IPS-NIHi11 (cell line): ENCODE measurements around the gene SHC1.
A peak's percentile ranks its signal among the peaks of the same experiment; 100 is the strongest.

ENCODE experiments used
- DNase-seq: peaks from one replicate; pipeline ENCODE4 v3.0.0; 2012; ENCODE audit warnings: mixed read lengths, low spot score

The SHC1 gene

DNA sequence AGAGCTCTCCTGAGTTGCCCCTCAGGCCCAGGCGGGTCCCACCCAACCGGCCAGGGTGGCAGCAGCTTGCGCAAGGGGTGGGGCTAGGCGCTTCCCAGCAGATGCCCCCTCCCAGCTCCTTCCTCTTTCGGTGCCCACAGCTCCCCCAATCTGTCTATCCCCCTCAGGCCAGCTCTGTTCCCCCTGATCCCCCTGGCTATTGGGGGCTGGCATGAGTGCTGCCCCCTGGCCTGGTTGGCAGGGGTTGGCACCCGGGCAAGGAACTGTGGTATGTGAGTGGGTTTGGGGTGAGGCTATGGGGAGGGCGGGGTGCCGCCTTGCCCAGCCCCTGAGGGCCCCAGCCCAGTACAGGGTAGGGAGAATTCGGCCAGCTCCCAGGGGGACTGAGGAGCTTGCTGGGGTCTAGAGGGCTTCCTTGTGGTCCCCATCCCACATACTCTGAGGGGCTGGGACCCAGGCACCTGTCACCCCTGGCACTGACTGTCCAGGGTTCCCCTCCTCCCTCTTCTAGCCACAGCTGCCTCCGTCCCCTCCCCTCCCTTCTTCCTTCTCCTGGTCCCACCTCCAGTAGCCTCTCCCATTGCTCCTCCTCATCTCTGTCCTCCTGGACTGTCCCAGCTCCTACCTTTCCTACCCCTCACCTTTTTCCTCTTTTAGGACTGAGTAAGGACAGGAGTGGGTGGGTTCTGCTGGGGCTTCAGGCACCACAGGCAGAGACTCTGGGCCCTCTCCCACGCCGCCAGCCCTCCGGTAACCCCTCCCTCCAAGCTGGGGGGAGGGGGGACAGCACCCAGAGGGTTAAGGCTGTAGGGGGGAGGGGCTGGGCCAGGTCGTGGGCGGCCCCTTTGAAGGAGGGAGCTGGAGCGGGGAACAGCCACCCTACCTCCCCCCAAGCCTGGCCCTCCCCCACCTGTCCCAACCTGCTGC, 37.7 kb upstream of the SHC1 start:
- DNase-seq, result no peak

DNA sequence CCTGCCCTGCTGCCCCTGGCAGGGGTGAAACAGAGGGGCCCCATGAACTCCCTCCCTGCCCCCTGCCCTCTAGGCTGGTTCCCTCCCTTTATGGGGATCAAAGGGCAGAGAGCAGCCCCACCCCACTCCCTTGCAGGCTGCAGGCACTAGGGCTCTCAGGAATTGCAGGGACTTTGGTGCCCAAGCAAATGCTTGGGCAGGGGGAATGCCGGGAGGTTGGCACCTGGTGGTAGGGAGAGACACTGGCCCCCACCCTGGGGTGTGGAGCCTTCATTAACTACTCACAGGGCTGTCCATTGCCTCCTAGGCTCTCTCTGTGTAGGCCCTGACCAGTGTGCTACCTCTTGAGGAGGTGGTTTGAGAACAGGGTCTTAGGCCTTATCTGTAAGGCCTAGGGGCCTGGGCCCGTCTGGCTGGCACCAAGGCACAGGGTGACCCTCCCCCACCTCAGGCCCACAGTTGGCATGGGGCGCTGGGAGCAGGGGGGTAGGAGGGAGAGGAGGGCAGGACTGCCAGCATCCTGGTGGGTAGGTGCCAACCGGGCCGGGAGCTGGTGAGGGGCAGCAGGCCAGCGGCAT, 36.8 kb upstream of the SHC1 start:
- no peak for DNase-seq

DNA sequence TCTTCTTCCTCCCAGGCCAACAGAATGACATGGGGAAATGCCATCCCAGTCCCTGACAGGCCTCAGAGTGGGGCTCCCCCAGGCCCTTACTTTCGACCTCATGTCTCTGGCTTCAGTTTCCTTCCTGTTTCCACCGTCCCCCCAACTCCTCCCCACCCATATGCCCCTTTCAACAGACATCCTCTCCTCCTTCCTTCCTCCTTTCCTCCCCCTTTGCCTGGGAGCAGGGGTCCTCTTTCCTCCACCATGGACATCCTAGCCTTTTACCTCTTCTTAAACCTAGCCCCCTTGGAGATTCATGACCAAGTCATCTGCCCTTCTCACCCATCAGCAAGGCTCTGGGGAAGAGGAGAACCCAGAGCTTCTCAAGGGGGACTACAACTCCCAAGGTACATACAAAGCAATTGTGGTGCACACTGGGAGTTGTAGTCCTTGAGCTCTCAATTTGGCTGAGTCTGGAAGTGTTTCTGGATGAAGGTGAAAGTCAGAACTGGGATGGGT, 36.1 kb upstream of the SHC1 start:
- no peak for DNase-seq

DNA sequence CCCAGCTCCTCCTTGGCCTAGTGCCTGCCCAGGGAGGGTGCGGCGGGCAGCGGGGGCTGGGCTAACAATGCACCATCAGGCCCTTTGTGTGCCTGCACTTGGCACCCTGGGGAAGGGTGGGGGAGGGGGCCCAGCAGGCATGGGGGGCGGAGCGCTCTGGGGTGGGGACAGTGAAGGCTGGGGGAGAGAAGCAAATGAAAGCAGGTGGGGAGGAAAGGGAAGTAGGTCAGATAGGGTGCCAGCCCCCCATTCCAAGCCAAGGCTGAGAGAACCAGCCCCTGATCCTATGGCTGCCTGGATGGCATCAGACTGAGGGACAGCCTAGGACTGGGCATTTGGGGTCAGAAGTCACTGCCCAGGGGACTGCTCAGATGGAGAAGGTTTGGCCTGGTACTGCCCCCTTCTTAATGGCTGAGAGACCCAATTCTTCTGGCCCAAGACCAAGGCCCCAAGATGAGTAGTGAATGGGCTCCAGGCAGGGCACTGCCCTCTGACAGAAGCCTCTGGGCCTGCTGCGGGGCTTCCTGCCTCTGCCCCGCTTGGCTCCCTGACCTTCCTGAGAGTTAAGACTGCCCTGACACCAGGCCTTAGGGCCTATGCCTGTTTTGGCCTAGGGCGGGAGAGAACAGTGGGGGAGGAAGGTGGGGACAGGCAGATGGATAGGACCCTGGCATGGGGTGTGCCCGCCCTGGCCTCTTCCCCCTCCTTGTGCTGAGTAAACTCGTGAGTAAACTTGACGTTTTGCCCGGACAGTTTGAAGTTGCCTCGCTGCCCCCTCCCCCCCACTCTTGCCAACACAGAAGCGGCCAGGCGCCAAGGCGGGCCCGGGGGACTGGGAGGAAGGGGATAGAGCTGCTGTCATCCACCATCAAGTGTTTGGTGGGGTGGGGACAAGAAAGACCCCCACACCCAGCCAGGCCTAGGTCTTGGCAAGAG, 34.8 kb upstream of the SHC1 start:
- no peak for DNase-seq

DNA sequence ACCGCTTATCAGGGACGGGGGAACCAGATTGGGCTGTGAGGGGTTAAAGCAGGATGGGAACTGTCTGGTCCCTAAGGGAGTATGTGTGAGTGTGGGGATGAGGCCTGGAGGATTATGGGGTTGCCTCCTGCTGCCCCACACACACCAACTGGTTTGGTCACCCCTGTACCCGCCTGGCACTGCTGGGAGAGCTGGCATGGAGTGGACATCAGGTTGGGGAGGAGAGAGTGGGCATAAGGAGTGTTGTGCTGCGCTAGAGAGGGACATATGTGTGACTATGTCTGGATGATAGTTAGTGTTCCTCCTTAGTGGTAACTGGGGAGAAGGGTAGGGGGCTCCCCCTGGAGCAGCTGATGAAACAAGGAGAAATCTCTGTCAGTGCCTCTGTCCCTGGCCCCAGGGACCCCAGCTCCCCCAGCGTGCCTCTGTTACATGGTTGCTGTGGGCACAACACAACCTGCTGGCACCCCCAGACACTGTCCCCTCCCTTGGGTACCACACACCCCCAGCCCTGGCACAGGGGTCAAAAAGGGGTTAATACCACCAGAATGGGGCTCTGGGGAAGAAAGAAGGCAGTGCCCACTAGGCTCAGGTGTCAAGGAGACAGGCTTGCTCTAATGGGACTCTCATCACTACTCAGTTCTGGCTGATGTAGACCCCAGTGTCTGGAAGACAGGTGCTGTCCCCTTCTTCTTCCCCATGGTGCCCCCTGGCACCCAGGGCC, 34.0 kb upstream of the SHC1 start:
- DNase-seq, result no peak

DNA sequence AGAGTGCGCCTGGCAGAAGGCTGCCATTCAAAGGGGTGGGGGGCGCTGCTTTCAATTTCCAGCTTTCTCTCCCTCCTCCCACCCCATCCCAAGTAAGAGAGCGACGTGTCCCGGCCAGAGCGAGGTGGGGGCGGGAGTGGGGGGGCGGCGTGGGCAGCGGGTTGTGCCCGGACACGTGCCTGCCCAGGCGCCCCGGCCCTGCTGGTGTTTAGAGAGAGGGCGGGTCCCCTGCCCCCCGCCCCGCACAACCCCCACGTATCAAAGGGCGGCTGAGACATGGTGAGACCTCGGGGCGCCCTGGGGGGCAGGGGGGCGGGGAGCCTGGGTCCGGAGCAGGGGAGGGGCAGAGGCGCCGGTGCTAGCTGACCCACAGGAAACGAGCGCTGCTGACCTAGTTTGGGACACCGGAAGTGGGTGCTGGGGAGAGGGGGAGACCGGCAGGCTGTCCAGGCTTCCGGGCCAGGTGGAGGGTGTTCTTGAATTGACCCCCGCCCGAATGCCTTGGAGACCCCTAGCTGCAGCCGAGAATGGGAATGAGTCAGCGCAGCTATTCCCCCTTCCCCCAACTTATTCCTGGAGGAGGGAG, 33.3 kb upstream of the SHC1 start:
- peak; percentile 53 for DNase-seq

DNA sequence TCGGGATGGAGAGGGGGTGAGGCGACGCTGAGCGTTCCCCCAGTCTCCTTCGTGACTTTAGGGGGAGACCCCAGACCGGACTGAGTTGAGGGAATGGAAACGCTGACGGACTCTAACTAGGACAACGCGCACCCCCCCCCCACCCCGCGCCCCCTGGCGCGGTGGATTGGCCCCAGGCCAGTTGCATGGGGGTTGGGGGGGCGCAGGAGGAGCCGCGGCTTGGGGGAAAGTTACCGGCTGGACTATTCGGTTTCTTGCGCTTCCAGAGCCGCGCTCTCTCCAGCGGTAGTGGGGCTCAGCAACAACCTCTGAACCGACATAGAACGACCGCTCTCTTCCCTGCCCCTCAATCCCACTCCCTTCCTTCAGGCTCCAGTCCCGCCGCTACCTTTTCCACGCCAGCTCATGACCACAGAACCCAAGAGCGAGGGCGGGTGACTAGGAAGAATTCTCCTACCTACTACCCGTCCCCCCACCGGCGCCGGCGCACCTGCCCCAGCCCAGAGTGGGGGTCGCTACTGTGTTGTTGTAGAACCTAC, 32.7 kb upstream of the SHC1 start:
- no peak for DNase-seq

DNA sequence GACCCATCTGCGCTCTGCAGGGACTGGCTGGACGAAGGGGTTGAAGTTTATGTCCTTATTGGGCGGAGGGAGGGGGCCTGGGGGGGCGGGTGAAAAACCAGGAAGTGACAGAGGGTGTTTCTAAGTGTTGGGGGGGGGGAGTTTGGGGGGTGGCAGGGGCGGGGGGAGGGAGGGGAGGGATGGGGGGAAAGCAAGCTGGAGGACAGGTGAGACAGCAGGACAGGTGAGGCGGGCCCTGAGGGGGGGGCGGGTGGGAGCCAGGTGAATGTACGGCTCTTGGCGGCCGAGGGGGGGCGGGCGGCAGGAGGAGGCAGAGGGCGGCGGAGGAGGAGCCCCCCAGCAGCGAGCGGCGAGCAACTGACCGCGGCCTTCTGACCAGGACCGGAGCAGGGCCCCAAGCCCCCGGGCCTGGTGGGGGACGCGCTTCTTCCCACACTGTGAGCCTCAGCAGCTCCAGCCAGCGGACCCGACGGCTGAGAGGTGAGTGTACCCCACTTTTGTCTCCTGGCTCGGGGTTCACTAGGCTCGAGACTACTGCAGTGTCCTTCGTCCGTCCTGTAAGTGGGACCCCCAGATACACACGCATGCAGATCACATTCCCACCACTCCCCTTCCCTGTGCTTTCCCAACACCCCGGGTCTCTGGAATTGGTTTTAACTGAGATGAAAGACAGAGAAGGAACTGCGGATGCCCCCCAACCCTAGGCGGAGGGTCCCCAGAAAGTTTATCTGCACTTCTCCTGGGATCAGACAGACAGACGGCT, 32.1 kb upstream of the SHC1 start, which contains the start of gene ZBTB7B:
ZBTB7B (plus strand) TSS at position 339 of the 763 bp plus-strand sequence. CDS start 11,859 bp downstream, outside the sequence.
- DNase-seq, result no peak

DNA sequence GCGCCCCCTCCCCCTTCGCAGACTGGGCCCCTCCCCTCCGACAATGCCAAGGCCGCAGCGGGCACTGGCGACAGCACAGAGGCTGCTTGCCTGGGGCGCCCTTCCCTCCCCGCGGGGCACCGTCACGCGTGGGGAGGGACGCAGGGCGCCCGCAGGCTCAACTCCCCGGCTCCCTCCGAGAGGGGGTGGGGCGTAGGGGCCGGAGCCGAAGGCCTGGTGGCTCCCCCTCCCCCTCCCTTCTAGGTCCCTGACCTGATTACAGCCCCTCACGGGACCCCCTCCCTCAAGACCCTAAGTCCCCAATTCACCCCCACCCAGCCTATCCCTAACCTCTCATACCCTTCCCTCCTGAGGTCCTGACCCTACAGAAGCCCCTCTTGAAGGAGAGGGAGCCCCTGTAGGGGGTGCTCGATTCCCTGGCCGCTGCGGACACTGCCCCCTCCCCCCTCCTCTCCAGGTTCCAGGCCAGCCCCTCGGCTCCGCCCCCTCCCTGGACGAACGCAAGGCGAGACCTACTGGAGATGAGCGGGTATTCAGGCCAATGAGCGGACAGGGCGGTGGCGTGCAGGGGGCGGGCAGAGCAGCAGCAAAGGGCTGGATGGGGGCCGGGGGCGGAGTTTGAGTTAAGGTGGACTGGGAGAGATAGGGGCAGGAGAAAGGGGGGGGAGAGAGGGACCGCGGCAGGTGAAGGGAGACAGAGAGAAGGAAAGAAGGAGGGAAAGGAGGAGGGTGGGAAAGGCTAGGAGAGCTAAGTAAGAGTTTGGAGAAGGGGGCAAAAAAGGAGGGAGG, 31.3 kb upstream of the SHC1 start:
- DNase-seq, result peak; percentile 90

DNA sequence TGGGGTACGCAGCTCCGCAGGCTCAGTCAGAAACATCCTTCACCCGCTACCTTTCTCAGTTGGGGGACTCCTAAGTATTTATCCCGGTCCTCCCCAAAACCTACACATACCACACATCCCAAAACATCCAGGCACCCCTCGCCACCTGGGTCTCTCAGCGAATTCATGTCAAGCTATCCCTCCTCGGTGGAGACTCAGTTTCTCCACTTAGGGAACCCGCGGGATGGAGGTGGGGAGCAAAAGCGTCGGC, 30.8 kb upstream of the SHC1 start:
- no peak for DNase-seq

DNA sequence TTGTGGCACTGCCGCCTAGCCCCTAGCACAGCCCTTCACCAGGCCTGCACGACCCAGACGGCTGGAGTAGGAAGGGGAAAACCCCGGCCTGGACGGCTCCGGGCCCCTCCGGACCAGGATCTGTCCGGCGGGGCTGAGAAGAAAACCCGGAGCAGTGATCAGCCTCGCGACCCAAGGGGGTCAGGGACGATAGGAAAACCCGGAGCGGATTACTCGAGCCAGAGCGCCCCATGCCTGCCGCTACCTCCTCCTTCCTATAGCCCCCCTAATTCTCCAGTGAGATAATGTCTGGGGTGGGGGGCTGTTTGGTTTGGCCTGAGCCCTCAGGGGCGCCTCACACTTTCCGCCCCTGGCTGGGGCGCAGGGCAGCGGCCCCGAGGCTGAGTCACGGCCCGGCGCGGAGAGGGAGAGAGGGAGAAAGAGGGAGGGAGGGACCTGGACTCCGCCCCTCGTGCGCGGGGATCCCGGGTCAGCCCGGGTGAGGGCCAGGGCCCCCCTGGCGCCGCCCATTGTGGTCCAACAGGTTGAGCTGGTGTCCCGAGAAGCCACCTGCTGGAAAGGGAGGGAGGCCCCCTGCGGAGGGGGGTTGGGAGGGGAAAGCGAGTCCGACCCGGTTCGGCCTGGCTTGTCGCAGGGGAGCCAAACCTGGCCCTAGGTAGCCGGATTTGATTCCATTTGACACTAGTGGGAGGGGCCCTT, 30.3 kb upstream of the SHC1 start:
- peak; percentile 82 for DNase-seq

DNA sequence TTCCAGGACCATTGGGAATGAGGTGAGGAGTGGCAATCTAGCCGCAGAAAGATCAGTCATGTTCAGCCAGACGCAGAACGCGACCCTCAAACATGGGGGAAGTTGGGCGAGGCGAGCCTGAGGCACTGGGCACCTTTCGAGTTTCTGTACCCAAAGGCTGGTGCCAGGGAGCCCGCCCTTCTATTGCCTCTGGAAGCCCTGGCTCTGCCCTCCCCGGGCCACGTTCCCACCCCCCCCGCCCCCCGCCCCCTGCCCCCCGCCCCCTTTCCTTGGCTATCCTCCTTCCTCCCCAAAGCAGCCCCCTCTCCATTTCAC, 29.8 kb upstream of the SHC1 start:
- no peak for DNase-seq

DNA sequence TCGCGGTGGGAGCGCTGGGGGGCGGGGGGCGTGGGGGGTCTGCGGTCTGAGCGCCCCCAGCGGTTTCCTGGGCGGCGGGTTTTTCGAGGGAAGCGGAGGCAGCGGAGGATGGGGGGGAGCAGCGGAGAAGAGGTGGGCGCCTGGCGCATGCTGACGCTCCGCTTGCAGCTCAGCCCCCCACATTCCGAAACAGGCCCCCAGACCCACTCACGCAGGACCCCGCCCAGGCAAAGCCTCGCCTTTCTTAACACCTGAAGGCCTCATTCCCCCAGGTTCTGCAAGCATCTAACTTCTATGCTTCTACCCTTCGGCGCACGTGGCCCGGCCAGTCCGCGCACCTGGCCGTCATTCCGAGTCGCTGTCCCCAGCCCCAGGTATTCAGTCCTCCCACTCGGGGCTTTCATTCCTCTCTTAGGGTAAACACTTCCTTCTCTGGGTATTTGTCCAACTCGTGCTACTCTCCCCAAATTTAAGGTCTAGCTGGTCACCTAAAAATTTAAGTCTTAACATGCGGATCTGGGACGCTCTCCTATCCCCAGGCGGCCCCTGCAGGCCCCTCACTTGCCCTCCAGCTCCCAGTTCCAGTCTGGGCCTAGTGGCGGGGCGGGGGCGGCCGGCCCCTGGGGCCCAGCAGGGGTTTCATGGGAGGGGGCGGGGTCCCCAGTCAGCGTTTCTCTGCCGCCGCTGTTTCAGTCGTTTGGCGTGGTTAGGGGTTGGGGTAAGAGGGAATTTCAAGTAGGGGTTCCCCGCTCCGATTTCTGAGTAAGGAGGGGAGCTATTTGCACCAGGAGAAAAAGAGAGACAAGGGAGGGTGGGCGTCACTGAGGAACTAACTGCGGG, 29.2 kb upstream of the SHC1 start:
- DNase-seq, result peak; percentile 67

DNA sequence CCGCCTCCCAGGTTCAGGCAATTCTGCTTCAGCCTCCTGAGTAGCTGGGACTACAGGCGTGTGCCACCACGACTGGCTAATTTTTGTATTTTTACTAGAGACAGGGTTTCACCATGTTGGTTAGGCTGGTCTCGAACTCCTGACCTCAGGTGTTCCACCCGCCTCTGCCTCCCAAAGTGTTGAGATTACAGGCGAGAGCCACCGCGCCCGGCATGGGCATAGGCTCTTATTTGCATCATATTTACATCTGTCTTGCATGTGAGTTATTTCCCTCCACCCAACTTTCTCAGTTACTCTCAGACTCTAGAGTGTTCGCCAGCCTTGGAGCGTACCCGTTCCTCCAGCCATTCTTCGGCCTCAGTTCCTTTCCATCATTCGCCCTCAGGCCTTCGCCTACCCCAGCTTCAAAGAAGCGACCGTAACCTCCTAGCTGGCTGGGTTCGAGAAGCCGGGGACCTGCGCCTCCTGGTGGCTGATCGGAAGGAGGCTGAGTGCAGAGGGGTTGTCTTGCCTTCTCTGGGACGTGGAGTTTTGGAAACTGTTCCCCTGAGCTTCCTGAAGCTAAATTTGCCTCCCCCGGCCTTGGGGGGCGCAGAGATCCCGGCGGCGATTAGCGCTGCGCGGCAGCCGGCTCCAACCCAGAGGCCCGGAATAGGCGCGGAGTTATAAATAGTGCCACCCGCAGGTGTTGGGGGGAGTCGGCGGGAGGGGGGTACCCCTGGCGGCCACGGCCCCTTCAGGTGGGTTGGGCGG, 28.4 kb upstream of the SHC1 start:
- peak; percentile 81 for DNase-seq

DNA sequence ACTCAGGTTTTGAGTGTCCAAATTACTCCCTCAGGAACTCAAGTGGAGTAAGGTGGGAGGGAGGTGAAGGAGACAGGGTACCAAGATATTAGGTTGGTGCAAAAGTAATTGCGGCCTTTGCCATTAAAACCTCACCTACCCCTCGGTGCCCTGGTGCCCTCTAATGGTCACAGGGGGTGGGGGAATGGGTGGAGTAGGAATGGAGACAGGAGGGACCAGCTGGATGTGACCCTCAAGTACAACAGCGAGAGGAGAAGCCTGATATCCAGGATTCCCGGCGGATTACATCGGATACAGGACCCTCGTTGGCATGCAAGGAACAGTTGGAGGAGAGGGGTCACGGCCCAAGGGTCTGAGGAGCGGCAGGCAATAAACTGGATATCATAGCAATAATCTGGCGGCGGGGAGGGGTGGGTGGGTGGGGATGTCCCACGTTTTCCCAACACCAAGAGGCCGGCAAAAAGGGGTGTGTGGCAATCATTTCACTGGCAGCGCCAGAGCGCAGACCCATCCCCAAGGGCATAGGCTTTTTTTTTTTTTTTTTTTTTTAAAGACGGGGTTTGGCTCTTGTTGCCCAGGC, 27.7 kb upstream of the SHC1 start:
- no peak for DNase-seq

DNA sequence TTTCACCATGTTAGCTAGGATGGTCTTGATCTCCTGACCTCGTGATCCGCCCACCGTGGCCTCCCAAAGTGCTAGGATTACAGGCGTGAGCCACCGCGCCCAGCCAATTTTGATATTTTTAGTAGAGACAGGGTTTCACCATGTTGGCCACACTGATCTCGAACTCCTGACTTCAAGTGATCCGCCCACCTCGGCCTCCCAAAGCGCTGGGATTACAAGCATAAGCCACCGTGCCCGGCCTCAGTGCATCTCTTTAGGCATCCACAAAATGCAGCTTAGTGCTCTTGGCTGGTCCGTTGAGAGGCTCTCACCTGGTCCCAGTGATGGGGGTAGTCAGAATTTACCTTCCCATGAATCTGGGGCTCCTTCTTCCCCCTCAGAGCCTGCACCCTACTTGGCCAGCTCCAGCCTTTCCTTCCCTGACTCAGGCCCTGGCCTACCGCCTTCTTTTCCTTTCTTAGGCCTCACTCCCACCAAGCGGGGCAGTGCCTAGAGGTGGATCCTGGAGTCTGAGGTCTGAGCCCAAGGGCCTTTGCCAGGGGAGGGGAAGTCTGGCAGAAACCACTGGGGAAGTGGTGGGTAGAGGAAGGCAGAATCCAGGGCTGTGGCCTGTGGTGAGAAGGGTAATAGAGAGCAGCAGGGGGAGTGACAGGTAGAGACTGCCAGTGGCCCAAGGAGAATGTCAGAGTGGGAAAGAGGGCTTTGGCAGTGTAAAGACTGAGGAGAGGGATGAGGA, 26.6 kb upstream of the SHC1 start:
- no peak for DNase-seq
